GM12878 (cell line): Measurements from ENCODE around the gene OR56B1. TPM values are rescaled to one million over a fixed set of nuclear protein-coding genes. Genes with fewer than 3 reads are reported as not detected.

Experiments used
- ATAC-seq: fragments of 200-7000 bp; cut with Tn5 transposase; 3 replicates; pipeline ENCODE4 v1.9.1; 2020; ENCODE audit warnings: mild to moderate bottlenecking, moderate library complexity
- BruUV-seq: library from RNA; stranded (reverse); fragments of 400-500 nt; replicated peaks from 2 replicates; lab custom pipeline; 2021; lab: Mats Ljungman, UMichigan
- CTCF ChIA-PET: fragments of 300-600 bp; sonication (Branson Sonifier 250); formaldehyde crosslinking; extraction: SDS; loops from one replicate; lab custom pipeline; 2021; ENCODE audit warnings: inconsistent platforms; lab: Yijun Ruan, JAX
- POLR2A ChIA-PET: fragments of 350-600 bp; formaldehyde crosslinking; extraction: SDS; loops from one replicate; lab custom pipeline; 2021; ENCODE audit warnings: inconsistent platforms; lab: Charles Lee
- RAD21 ChIA-PET: fragments of 300-600 bp; sonication (Branson Sonifier 250); formaldehyde crosslinking; loops from one replicate; lab custom pipeline; 2023; ENCODE audit warnings: antibody characterized with exemption; ENCODE audit not compliant: unreplicated experiment; lab: Charles Lee
- SMC1A ChIA-PET: fragments of 300-600 bp; sonication (Branson Sonifier 250); formaldehyde crosslinking; loops from one replicate; lab custom pipeline; 2023; ENCODE audit not compliant: unreplicated experiment, uncharacterized antibody; lab: Charles Lee
- DNase-seq: peaks from one replicate; pipeline ENCODE4 v3.0.0-alpha.2; 2011; ENCODE audit warnings: low read depth, low spot score
- FAIRE-seq: peaks from 3 replicates; lab custom pipeline; 2011; peaks lifted over from hg19 to GRCh38; lab: Jason Lieb, UNC
- H2AFZ ChIP-seq: 2 replicates; pipeline ENCODE4 v1.6.0; 2011; ENCODE audit warnings: low read depth, low read length, control low read depth; ENCODE audit not compliant: control insufficient read depth
- H3K27ac ChIP-seq: 2 replicates; pipeline ENCODE4 v1.5.1; 2011; ENCODE audit warnings: control low read depth; ENCODE audit not compliant: control insufficient read depth, insufficient read depth
- H3K27me3 ChIP-seq, 2 experiments: replicated peaks in 1 of 2; 2 replicates each; pipeline versions ENCODE4 v1.6.0 to v1.6.1; 2011; ENCODE audit warnings: low read length in 1 of 2; ENCODE audit not compliant: control insufficient read depth in 2 of 2, insufficient read depth in 2 of 2
- H3K36me3 ChIP-seq, 2 experiments: 2 replicates each; pipeline ENCODE4 v1.5.1; 2011; ENCODE audit warnings: low read length in 1 of 2; ENCODE audit not compliant: control insufficient read depth in 2 of 2, insufficient read depth in 2 of 2
- H3K4me1 ChIP-seq: 2 replicates; pipeline ENCODE4 v1.6.1; 2011; ENCODE audit warnings: mild to moderate bottlenecking, low read length, moderate library complexity, mixed read lengths; ENCODE audit not compliant: control insufficient read depth, insufficient read depth
- H3K4me2 ChIP-seq: 2 replicates; pipeline ENCODE4 v1.6.0; 2011; ENCODE audit warnings: control low read depth; ENCODE audit not compliant: control insufficient read depth, insufficient read depth
- H3K4me3 ChIP-seq: fragments of 200-600 bp; sonication (generic); 2 replicates; pipeline ENCODE4 v1.5.1; 2016
- H3K79me2 ChIP-seq: 2 replicates; pipeline ENCODE4 v1.6.0; 2011; ENCODE audit warnings: low read length; ENCODE audit not compliant: control insufficient read depth, insufficient read depth
- H3K9ac ChIP-seq: 2 replicates; pipeline ENCODE4 v1.8.0; 2011; ENCODE audit warnings: low read length, control low read depth, mixed read lengths; ENCODE audit not compliant: control insufficient read depth, insufficient read depth
- H3K9me3 ChIP-seq: replicated peaks from 3 replicates; pipeline ENCODE4 v1.5.1; 2011; ENCODE audit warnings: mild to moderate bottlenecking, low read length; ENCODE audit not compliant: control insufficient read depth, insufficient read depth
- H4K20me1 ChIP-seq: 2 replicates; pipeline ENCODE4 v1.6.0; 2011; ENCODE audit not compliant: control insufficient read depth, insufficient read depth
- ZZZ3 ChIP-seq: IDR thresholded peaks from 2 replicates; pipeline ENCODE4 v1.6.1; 2011; ENCODE audit warnings: low read depth; ENCODE audit not compliant: control insufficient read depth, insufficient read length
- WGBS: methylation state at CpG from one replicate; pipeline ENCODE4 v1.1.6; 2016; ENCODE audit warnings: low lambda C conversion rate; ENCODE audit not compliant: insufficient replicate concordance, insufficient coverage; ENCODE audit errors: missing lambda C conversion rate; 5-methylcytosine and 5-hydroxymethylcytosine counted together
- in situ Hi-C: fragments of 300-500 bp; cut with MboI; formaldehyde crosslinking; loops from 9 replicates; pipeline ENCODE4 v1.14.3; 2018; ENCODE audit warnings: mixed read lengths
- intact Hi-C: fragments of 100-400 bp; cut with micrococcal nuclease; formaldehyde crosslinking; loops from one replicate; pipeline ENCODE4 v1.14.2; 2022; ENCODE audit not compliant: unreplicated experiment
- polyA plus RNA-seq, 11 experiments: library from polyadenylated mRNA; depleted of rRNA in 4 of 11; unstranded in 6 of 11; stranded (reverse) in 5 of 11; fragments of >200 nt; fragmentation: Nextera tagmentation in 4 of 11; fragmentation: Illumina TruSeq in 1 of 11; extraction: Ambion mirVana in 4 of 11; extraction: Trizol in 1 of 11; gene quantifications; 1 replicate in 1 of 11; 2 replicates in 10 of 11; pipeline versions ENCODE4 v1.2.1 to v1.2.3, GENCODE V29; 2011 to 2016; ENCODE audit warnings: inconsistent platforms in 2 of 11, missing spikeins in 2 of 11, low read depth in 1 of 11
- total RNA-seq, 4 experiments: library from RNA; depleted of rRNA in 3 of 4; stranded (reverse); fragments of >200 nt in 3 of 4; fragmentation: Illumina TruSeq in 1 of 4; extraction: Trizol in 1 of 4; gene quantifications; 2 replicates each; pipeline versions ENCODE4 v1.2.1 to v1.2.3, GENCODE V29; 2013 to 2021
- TF ChIP-seq, protein P1 (sequence below): IDR thresholded peaks from 2 replicates; pipeline ENCODE4 v1.6.1; 2012; ENCODE audit warnings: improper control_type of control experiment, low read depth, low read length; ENCODE audit not compliant: insufficient replicate concordance
- TF ChIP-seq, protein P2 (sequence below), 3 experiments: IDR thresholded peaks in 2 of 3; conservative IDR thresholded peaks in 1 of 3; 2 replicates each; pipeline ENCODE4 v1.5.1; 2011; ENCODE audit warnings: low read depth in 3 of 3, low read length in 3 of 3, mild to moderate bottlenecking in 3 of 3, control low read depth in 2 of 3, moderate library complexity in 2 of 3, inconsistent platforms in 1 of 3, mixed read lengths in 1 of 3; ENCODE audit not compliant: control insufficient read depth in 2 of 3, insufficient read depth in 1 of 3; ENCODE audit errors: extremely low read depth in 1 of 3

The OR56B1 gene
- total and polyA plus RNA-seq, 10 of the 15 experiments (the other 5 are each of a cell fraction or from before 2014, with no cell fraction given): 0.04 to 0.71 (median 0.36) TPM; not detected in 3

DNA sequence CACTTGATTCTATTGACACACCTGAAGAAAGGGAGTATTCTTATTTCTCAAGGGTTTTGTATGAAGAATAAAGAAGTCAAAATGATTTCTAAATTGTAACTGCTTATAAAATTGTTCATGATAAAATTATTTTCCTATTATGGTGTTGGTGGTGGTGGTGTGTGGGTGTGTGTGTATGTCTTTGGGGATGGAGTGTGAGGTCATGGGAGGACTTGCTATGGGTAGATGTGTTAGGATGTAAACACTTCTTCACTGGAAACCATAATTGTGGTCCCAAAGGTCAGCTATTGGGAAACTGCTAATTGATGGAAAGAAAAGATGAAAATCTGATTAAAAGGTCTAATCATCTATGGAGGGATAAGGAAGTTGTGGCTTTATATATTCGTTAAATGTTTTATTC lies 41.6 kb upstream of the OR56B1 start:
- Histone ChIP-seq H3K27ac (no peak overlapping the region), H3K9me3 (no peaks in the 10 kb centered on the region; the same call in 2 of the 3 replicates), H3K4me2 (peak overlapping the region; percentile 72; the same call in 1 of the 2 replicates), H3K9ac (no peak overlapping the region), H4K20me1 (peaks cover 5% of the 10 kb centered on the region; the same call in 1 of the 2 replicates), H3K4me3 (peak overlapping the region; percentile 28), H3K4me1 (no peaks in the 10 kb centered on the region; the same call in 1 of the 2 replicates), H2AFZ (no peak overlapping the region), H3K36me3 (peaks cover 6 to 32% of the 10 kb centered on the region in 2 experiments), H3K79me2 (peaks cover 79% of the 10 kb centered on the region), H3K27me3 (no peaks in the 10 kb centered on the region)
- FAIRE-seq (no peak), ATAC-seq (no peak), DNase-seq (no peak)
- SMC1A ChIA-PET: interaction anchor here (0.6 to 0.8 kb wide), 4 partner anchors 9 to 181 kb away, joined by 3 to 4 read pairs (median 3); no protein-coding TSS in a partner anchor
- BruUV-seq: no TSS peak
- TF ChIP-seq, protein P1, sequence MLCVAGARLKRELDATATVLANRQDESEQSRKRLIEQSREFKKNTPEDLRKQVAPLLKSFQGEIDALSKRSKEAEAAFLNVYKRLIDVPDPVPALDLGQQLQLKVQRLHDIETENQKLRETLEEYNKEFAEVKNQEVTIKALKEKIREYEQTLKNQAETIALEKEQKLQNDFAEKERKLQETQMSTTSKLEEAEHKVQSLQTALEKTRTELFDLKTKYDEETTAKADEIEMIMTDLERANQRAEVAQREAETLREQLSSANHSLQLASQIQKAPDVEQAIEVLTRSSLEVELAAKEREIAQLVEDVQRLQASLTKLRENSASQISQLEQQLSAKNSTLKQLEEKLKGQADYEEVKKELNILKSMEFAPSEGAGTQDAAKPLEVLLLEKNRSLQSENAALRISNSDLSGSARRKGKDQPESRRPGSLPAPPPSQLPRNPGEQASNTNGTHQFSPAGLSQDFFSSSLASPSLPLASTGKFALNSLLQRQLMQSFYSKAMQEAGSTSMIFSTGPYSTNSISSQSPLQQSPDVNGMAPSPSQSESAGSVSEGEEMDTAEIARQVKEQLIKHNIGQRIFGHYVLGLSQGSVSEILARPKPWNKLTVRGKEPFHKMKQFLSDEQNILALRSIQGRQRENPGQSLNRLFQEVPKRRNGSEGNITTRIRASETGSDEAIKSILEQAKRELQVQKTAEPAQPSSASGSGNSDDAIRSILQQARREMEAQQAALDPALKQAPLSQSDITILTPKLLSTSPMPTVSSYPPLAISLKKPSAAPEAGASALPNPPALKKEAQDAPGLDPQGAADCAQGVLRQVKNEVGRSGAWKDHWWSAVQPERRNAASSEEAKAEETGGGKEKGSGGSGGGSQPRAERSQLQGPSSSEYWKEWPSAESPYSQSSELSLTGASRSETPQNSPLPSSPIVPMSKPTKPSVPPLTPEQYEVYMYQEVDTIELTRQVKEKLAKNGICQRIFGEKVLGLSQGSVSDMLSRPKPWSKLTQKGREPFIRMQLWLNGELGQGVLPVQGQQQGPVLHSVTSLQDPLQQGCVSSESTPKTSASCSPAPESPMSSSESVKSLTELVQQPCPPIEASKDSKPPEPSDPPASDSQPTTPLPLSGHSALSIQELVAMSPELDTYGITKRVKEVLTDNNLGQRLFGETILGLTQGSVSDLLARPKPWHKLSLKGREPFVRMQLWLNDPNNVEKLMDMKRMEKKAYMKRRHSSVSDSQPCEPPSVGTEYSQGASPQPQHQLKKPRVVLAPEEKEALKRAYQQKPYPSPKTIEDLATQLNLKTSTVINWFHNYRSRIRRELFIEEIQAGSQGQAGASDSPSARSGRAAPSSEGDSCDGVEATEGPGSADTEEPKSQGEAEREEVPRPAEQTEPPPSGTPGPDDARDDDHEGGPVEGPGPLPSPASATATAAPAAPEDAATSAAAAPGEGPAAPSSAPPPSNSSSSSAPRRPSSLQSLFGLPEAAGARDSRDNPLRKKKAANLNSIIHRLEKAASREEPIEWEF: no peak
- TF ChIP-seq, protein P2, sequence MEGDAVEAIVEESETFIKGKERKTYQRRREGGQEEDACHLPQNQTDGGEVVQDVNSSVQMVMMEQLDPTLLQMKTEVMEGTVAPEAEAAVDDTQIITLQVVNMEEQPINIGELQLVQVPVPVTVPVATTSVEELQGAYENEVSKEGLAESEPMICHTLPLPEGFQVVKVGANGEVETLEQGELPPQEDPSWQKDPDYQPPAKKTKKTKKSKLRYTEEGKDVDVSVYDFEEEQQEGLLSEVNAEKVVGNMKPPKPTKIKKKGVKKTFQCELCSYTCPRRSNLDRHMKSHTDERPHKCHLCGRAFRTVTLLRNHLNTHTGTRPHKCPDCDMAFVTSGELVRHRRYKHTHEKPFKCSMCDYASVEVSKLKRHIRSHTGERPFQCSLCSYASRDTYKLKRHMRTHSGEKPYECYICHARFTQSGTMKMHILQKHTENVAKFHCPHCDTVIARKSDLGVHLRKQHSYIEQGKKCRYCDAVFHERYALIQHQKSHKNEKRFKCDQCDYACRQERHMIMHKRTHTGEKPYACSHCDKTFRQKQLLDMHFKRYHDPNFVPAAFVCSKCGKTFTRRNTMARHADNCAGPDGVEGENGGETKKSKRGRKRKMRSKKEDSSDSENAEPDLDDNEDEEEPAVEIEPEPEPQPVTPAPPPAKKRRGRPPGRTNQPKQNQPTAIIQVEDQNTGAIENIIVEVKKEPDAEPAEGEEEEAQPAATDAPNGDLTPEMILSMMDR (IDR thresholded peaks at IDR 0.05 in 2 of 3, conservative IDR thresholded peaks at IDR 0.05 in 1 of 3; ENCODE audit: control insufficient read depth in 2 of 3, extremely low read depth in 1 of 3, insufficient read depth in 1 of 3, low read depth in 3 of 3, low read length in 3 of 3): no peak
- no peak for TF ChIP-seq ZZZ3
- CTCF ChIA-PET: interaction anchor here (1.0 to 2.2 kb wide), 2 partner anchors 10 kb away, joined by 6 to 8 read pairs; partner anchors contain the start of gene TRIM5
- WGBS: 92% methylated on average over 1 of the region's 1 CpG
- POLR2A ChIA-PET: interaction anchor here (0.9 to 1.8 kb wide), 2 partner anchors 10 to 70 kb away, joined by 5 to 6 read pairs; partner anchors contain the start of genes TRIM34 and TRIM5
- in situ Hi-C loops: loop anchor here (25.0 kb wide), 2 partner anchors 1818 to 1832 kb away; partner anchors contain the start of genes PPFIBP2 and STIM1
- intact Hi-C loops: loop anchor here (10.0 kb wide), 1 partner anchor 1050 kb away; no protein-coding TSS in a partner anchor
- RAD21 ChIA-PET: interaction anchor here (0.7 to 2.8 kb wide), 3 partner anchors 9 to 115 kb away, joined by 3 to 10 read pairs (median 3); partner anchors contain the start of gene TRIM5
